CD14-positive monocyte (primary cell): ENCODE results near the gene PRR22. TPM values are rescaled to one million over a fixed set of nuclear protein-coding genes. Genes with fewer than 3 reads are reported as not detected.

Experiments
- DNase-seq, 3 donors: peaks; one replicate each; pipeline ENCODE4 v3.0.0-alpha.2; 2011 to 2022
- H2AFZ ChIP-seq: 2 replicates; pipeline ENCODE4 v1.6.0; 2012; ENCODE audit warnings: mild to moderate bottlenecking, low read depth, low read length, inconsistent platforms; ENCODE audit not compliant: insufficient read depth, poor library complexity, severe bottlenecking
- H3K27ac ChIP-seq, 2 donors: 1 replicate in 1 of 2; 2 replicates in 1 of 2; pipeline ENCODE4 v1.5.1; 2012 to 2013; ENCODE audit warnings: low read length in 2 of 2, control low read depth in 1 of 2, inconsistent platforms in 1 of 2, low read depth in 1 of 2, mild to moderate bottlenecking in 1 of 2
- H3K27me3 ChIP-seq, 2 donors: one replicate each; pipeline versions ENCODE4 v1.6.0 to v1.6.1; 2011 to 2013; ENCODE audit warnings: low read length in 2 of 2; ENCODE audit not compliant: control insufficient read depth in 2 of 2, insufficient read depth in 2 of 2
- H3K36me3 ChIP-seq, 2 donors: replicated peaks in 1 of 2; 1 replicate in 1 of 2; 2 replicates in 1 of 2; pipeline versions ENCODE4 v1.5.1 to v1.6.1; 2012 to 2013; ENCODE audit warnings: low read length in 2 of 2, control low read depth in 1 of 2, inconsistent platforms in 1 of 2, mild to moderate bottlenecking in 1 of 2; ENCODE audit not compliant: insufficient read depth in 2 of 2, control insufficient read depth in 1 of 2
- H3K4me1 ChIP-seq, 2 donors: 1 replicate in 1 of 2; 2 replicates in 1 of 2; pipeline versions ENCODE4 v1.5.1 to v1.6.1; 2012 to 2013; ENCODE audit warnings: low read length in 2 of 2, control low read depth in 1 of 2, inconsistent platforms in 1 of 2, mild to moderate bottlenecking in 1 of 2, moderate library complexity in 1 of 2; ENCODE audit not compliant: insufficient read depth in 2 of 2, control insufficient read depth in 1 of 2
- H3K4me2 ChIP-seq: replicated peaks from 2 replicates; pipeline ENCODE3; 2012; ENCODE audit warnings: low read length, moderate library complexity, mild to moderate bottlenecking; ENCODE audit not compliant: poor library complexity, severe bottlenecking; ENCODE audit errors: extremely low read depth
- H3K4me3 ChIP-seq, 3 experiments: fragments of 200-600 bp in 1 of 3; sonication (generic) in 1 of 3; replicated peaks in 1 of 3; 1 replicate in 2 of 3; 2 replicates in 1 of 3; pipeline ENCODE4 v1.5.1; 2011 to 2013; ENCODE audit warnings: low read length in 3 of 3, mild to moderate bottlenecking in 3 of 3, control low read depth in 2 of 3, low read depth in 2 of 3, inconsistent platforms in 1 of 3, moderate library complexity in 1 of 3
- H3K79me2 ChIP-seq: 2 replicates; pipeline ENCODE4 v1.6.0; 2012; ENCODE audit warnings: mild to moderate bottlenecking, control low read depth, inconsistent platforms, low read length, moderate library complexity; ENCODE audit not compliant: insufficient read depth
- H3K9ac ChIP-seq: 2 replicates; pipeline ENCODE4 v1.6.0; 2017; ENCODE audit warnings: low read length, mild to moderate bottlenecking; ENCODE audit not compliant: insufficient read depth, poor library complexity, severe bottlenecking
- H3K9me3 ChIP-seq, 2 donors: replicated peaks in 1 of 2; 1 replicate in 1 of 2; 2 replicates in 1 of 2; pipeline versions ENCODE4 v1.5.1 to v1.6.1; 2012 to 2013; ENCODE audit warnings: low read length in 2 of 2, control low read depth in 1 of 2; ENCODE audit not compliant: control insufficient read depth in 1 of 2, insufficient read depth in 1 of 2
- H4K20me1 ChIP-seq: 2 replicates; pipeline ENCODE4 v1.6.0; 2012; ENCODE audit warnings: mild to moderate bottlenecking, low read length, control low read depth, moderate library complexity; ENCODE audit not compliant: insufficient read depth
- H3K27ac Mint-ChIP-seq, 7 donors: one replicate each; pipeline ENCODE4 v1.8.0; 2020; ENCODE audit warnings: mild to moderate bottlenecking in 7 of 7, mixed read lengths in 7 of 7, moderate library complexity in 6 of 7, inconsistent platforms in 2 of 7
- H3K27me3 Mint-ChIP-seq, 3 donors: one replicate each; pipeline ENCODE4 v1.8.0; 2021 to 2022; ENCODE audit warnings: low read depth in 3 of 3, mild to moderate bottlenecking in 3 of 3, mixed read lengths in 3 of 3, moderate library complexity in 3 of 3, inconsistent platforms in 1 of 3
- H3K36me3 Mint-ChIP-seq, 2 donors: one replicate each; pipeline ENCODE4 v1.8.0; 2020; ENCODE audit warnings: mixed read lengths in 2 of 2, inconsistent platforms in 1 of 2, mild to moderate bottlenecking in 1 of 2
- H3K4me1 Mint-ChIP-seq: one replicate; pipeline ENCODE4 v1.8.0; 2020; ENCODE audit warnings: mild to moderate bottlenecking, mixed read lengths
- H3K4me3 Mint-ChIP-seq, 2 donors: one replicate each; pipeline ENCODE4 v1.8.0; 2020; ENCODE audit warnings: mild to moderate bottlenecking in 2 of 2, mixed read lengths in 2 of 2, moderate library complexity in 1 of 2
- H3K9me3 Mint-ChIP-seq, 7 donors: one replicate each; pipeline ENCODE4 v1.8.0; 2020 to 2022; ENCODE audit warnings: mixed read lengths in 7 of 7, mild to moderate bottlenecking in 6 of 7, moderate library complexity in 6 of 7, inconsistent platforms in 2 of 7
- WGBS: methylation state at CpG from one replicate; pipeline ENCODE4 v1.1.5; 2013; ENCODE audit warnings: missing lambda C conversion rate; ENCODE audit not compliant: insufficient coverage; 5-methylcytosine and 5-hydroxymethylcytosine counted together
- intact Hi-C, 2 donors: fragments of 100-400 bp; cut with micrococcal nuclease; formaldehyde crosslinking; loops; one replicate each; pipeline versions ENCODE4 v1.15.0 to v1.15.1; 2023
- polyA plus RNA-seq, 3 donors: library from polyadenylated mRNA; depleted of rRNA in 1 of 3; unstranded in 2 of 3; stranded (reverse) in 1 of 3; fragments of 300-500 nt in 2 of 3; fragments of >200 nt in 1 of 3; fragmentation: Illumina TruSeq in 2 of 3; gene quantifications; 1 replicate in 2 of 3; 2 replicates in 1 of 3; pipeline ENCODE4 v1.2.3, GENCODE V29; 2012 to 2021
- TF ChIP-seq, protein P1 (sequence below): fragments of 200-600 bp; IDR thresholded peaks from one replicate; pipeline ENCODE4 v1.8.0; 2022; ENCODE audit warnings: antibody characterized with exemption, mild to moderate bottlenecking

PRR22 gene
- polyA plus RNA-seq, 3 donors = 0.15 to 1.6 TPM; not detected in 1

DNA sequence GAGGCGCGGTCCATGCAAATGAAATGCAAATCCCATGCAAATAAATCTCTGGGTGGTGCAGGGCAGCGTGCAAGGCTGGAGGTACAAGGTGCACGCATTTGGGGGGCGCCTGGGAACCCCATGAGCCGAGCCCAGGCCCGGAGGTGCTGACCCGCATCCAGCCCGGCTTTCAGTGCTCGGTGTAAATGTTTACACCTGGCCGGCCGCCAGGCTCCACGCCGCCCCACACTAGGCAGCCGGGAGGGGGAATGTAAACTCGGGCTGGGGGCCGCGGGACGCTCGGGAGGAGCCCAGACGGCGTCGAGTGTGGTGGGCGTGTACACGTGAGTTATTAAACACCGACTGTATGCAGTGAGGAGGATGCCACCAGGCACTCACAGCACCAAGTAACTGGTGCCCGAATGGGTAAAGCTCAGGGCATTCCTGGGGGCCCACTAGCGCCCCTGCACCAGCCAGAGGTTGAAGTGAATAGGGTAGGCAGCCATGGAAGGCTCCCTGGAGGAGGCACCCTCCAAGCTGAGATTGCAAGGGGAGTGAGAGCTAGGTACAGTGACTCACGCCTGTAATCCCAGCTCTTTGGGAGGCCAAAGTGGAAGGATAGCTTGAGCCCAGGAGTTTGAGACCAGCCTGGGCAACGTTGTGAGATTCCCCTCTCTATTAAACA is 37.8 kb upstream of the PRR22 start:
- intact Hi-C loops = no loop called here
- no peak overlapping the region for H3K27ac Mint-ChIP-seq
- TF ChIP-seq, protein P1, sequence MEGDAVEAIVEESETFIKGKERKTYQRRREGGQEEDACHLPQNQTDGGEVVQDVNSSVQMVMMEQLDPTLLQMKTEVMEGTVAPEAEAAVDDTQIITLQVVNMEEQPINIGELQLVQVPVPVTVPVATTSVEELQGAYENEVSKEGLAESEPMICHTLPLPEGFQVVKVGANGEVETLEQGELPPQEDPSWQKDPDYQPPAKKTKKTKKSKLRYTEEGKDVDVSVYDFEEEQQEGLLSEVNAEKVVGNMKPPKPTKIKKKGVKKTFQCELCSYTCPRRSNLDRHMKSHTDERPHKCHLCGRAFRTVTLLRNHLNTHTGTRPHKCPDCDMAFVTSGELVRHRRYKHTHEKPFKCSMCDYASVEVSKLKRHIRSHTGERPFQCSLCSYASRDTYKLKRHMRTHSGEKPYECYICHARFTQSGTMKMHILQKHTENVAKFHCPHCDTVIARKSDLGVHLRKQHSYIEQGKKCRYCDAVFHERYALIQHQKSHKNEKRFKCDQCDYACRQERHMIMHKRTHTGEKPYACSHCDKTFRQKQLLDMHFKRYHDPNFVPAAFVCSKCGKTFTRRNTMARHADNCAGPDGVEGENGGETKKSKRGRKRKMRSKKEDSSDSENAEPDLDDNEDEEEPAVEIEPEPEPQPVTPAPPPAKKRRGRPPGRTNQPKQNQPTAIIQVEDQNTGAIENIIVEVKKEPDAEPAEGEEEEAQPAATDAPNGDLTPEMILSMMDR = no peak
- no peaks in the 10 kb centered on the region for H3K9me3 ChIP-seq
- peaks cover 8% of the 10 kb centered on the region for H3K4me1 Mint-ChIP-seq
- no peaks in the 10 kb centered on the region for H3K79me2 ChIP-seq
- no peaks in the 10 kb centered on the region for H3K36me3 ChIP-seq
- H3K27ac ChIP-seq = no peak overlapping the region
- no peak for DNase-seq
- H3K36me3 Mint-ChIP-seq = no peaks in the 10 kb centered on the region
- no peak overlapping the region for H2AFZ ChIP-seq
- H3K9me3 Mint-ChIP-seq = peaks cover 0 to 8% (median 4%) of the 10 kb centered on the region in 7 donors
- H3K4me3 ChIP-seq = no peak overlapping the region
- no peak overlapping the region for H3K4me3 Mint-ChIP-seq
- H3K27me3 ChIP-seq = no peaks in the 10 kb centered on the region
- H4K20me1 ChIP-seq = no peaks in the 10 kb centered on the region
- 79% methylated on average over 23 of the region's 30 CpGs for WGBS
- peaks cover 11 to 18% (median 11%) of the 10 kb centered on the region in 3 donors for H3K27me3 Mint-ChIP-seq
- no peak overlapping the region for H3K4me2 ChIP-seq
- H3K9ac ChIP-seq = no peak overlapping the region
- H3K4me1 ChIP-seq = peaks cover 4 to 9% of the 10 kb centered on the region in 2 donors

DNA sequence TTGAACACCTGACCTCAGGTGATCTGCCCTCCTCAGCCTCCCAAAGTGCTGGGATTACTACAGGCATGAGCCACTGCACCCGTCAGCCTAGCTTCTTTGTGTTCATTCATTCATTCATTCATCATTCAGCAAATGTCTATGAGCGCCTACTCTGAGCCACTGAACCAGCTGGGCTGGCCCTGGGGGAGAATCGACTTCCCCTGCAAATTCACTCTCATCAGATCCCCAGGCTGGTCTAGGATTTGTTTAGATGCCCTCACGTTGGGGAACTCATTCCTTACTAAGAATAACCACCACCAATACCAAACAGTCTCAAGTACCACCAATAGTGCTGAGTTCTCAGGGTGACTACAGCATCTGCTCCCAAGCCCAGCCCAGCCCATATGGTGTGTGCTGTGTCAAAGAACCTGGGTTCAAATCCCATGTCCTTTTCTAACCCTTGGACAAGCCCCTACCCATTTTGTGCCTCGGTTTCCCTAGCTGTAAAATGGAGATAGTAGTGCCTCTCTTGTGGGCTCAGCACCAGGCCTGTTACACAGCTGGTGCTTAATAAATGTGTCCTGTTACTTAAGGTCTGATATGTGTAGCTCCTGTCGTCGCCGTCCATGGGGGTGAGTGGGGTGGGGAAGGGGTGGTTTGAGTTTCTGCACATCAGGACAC is 37.1 kb upstream of the PRR22 start:
- Histone ChIP-seq H4K20me1 (no peaks in the 10 kb centered on the region), H3K9me3 (no peaks in the 10 kb centered on the region), H3K36me3 (no peaks in the 10 kb centered on the region), H3K79me2 (no peaks in the 10 kb centered on the region), H2AFZ (no peak overlapping the region), H3K27me3 (no peaks in the 10 kb centered on the region), H3K4me3 (no peak overlapping the region), H3K27ac (no peak overlapping the region), H3K4me1 (peaks cover 0 to 2% of the 10 kb centered on the region in 2 donors), H3K4me2 (no peak overlapping the region), H3K9ac (no peak overlapping the region)
- TF ChIP-seq, protein P1 = no peak
- intact Hi-C loops = no loop called here
- 59% methylated on average over 4 of the region's 8 CpGs for WGBS
- Mint-ChIP-seq H3K36me3 (no peaks in the 10 kb centered on the region), H3K9me3 (peaks cover 0 to 3% (median 2%) of the 10 kb centered on the region in 7 donors), H3K4me1 (peaks cover 2% of the 10 kb centered on the region), H3K27me3 (peaks cover 11 to 16% (median 11%) of the 10 kb centered on the region in 3 donors), H3K27ac (peak overlapping the region in 1 of 7 donors; percentile 63), H3K4me3 (no peak overlapping the region)
- no peak for DNase-seq
